Panc1 (cell line): ENCODE data around the gene NATD1. TPM values are rescaled to one million over a fixed set of nuclear protein-coding genes. Genes with fewer than 3 reads are reported as not detected.

Experiments
- ATAC-seq: fragments of 200-7000 bp; cut with Tn5 transposase; 2 replicates; pipeline ENCODE4 v1.9.1; 2020; ENCODE audit warnings: mild to moderate bottlenecking, moderate library complexity
- BruUV-seq: library from RNA; stranded (reverse); fragments of 400-500 nt; replicated peaks from 2 replicates; lab custom pipeline; 2021; lab: Mats Ljungman, UMichigan
- CTCF ChIA-PET: fragments of 300-600 bp; sonication (Branson Sonifier 250); formaldehyde crosslinking; loops from one replicate; lab custom pipeline; 2022; ENCODE audit warnings: antibody characterized with exemption; lab: Charles Lee
- POLR2A ChIA-PET: fragments of 300-600 bp; sonication (Branson Sonifier 250); formaldehyde crosslinking; loops from one replicate; lab custom pipeline; 2022; ENCODE audit warnings: antibody characterized with exemption; lab: Charles Lee
- DNase-seq: peaks from one replicate; pipeline ENCODE4 v3.0.0-alpha.2; 2010; ENCODE audit warnings: low read depth, low spot score
- H3K27ac ChIP-seq: 2 replicates; pipeline ENCODE4 v1.5.1; 2011; ENCODE audit warnings: mild to moderate bottlenecking, low read length, inconsistent platforms
- H3K27me3 ChIP-seq: fragments of 200-500 bp; sonication (Bioruptor generic); 2 replicates; pipeline ENCODE4 v1.6.0; 2014; ENCODE audit warnings: low read length, inconsistent platforms; ENCODE audit not compliant: control insufficient read depth, insufficient read depth
- H3K36me3 ChIP-seq: fragments of 200-500 bp; sonication (Bioruptor generic); 2 replicates; pipeline ENCODE4 v1.5.1; 2014; ENCODE audit warnings: inconsistent platforms, mild to moderate bottlenecking, low read length, moderate library complexity; ENCODE audit not compliant: control insufficient read depth, insufficient read depth
- H3K4me1 ChIP-seq: 2 replicates; pipeline ENCODE4 v1.5.1; 2011; ENCODE audit warnings: inconsistent platforms, mild to moderate bottlenecking, low read length, moderate library complexity; ENCODE audit not compliant: control insufficient read depth, insufficient read depth
- H3K4me3 ChIP-seq, 2 experiments: 2 replicates each; pipeline ENCODE4 v1.5.1; 2011 to 2012; ENCODE audit warnings: low read depth in 2 of 2, low read length in 2 of 2, mild to moderate bottlenecking in 2 of 2, inconsistent platforms in 1 of 2, moderate library complexity in 1 of 2
- H3K9me3 ChIP-seq: fragments of 200-500 bp; sonication (Bioruptor generic); 2 replicates; pipeline ENCODE4 v1.5.1; 2014; ENCODE audit warnings: low read depth, mild to moderate bottlenecking, inconsistent platforms, low read length, moderate library complexity; ENCODE audit not compliant: control insufficient read depth, insufficient read depth
- CTCF ChIP-seq: fragments of 450-650 bp; IDR thresholded peaks from 2 replicates; pipeline ENCODE4 v1.5.1; 2017; ENCODE audit warnings: mild to moderate bottlenecking
- POLR2AphosphoS5 ChIP-seq: IDR thresholded peaks from 2 replicates; pipeline ENCODE4 v1.6.1; 2012; ENCODE audit warnings: mild to moderate bottlenecking, low read depth, low read length, moderate library complexity
- REST ChIP-seq, 2 experiments: IDR thresholded peaks; 2 replicates each; pipeline ENCODE4 v1.6.1; 2011 to 2012; ENCODE audit warnings: low read depth in 2 of 2, control low read depth in 1 of 2, low read length in 1 of 2, mild to moderate bottlenecking in 1 of 2, moderate library complexity in 1 of 2; ENCODE audit not compliant: insufficient read depth in 1 of 2
- SIN3A ChIP-seq: IDR thresholded peaks from 2 replicates; pipeline ENCODE4 v1.6.1; 2012; ENCODE audit warnings: low read depth, mild to moderate bottlenecking, low read length, moderate library complexity, borderline replicate concordance; ENCODE audit not compliant: insufficient read depth
- TCF7L2 ChIP-seq: IDR thresholded peaks from 2 replicates; pipeline ENCODE4 v1.6.1; 2011; ENCODE audit warnings: mild to moderate bottlenecking, low read depth, low read length, inconsistent platforms
- in situ Hi-C: cut with HindIII; loops from 2 replicates; pipeline ENCODE4 v1.10.0; 2016; ENCODE audit warnings: low sequenced_read_pairs, low pct_unique_long_range_greater_than_20kb
- intact Hi-C: fragments of 100-400 bp; cut with micrococcal nuclease; formaldehyde crosslinking; loops from one replicate; pipeline ENCODE4 v1.10.0; 2022; ENCODE audit not compliant: unreplicated experiment
- total RNA-seq: library from RNA; stranded (reverse); gene quantifications from one replicate; pipeline ENCODE4 v1.2.1, GENCODE V29; 2021; ENCODE audit not compliant: unreplicated experiment

The NATD1 gene
- total RNA-seq, 1 experiment from 2014 or later: 2.8 TPM

DNA sequence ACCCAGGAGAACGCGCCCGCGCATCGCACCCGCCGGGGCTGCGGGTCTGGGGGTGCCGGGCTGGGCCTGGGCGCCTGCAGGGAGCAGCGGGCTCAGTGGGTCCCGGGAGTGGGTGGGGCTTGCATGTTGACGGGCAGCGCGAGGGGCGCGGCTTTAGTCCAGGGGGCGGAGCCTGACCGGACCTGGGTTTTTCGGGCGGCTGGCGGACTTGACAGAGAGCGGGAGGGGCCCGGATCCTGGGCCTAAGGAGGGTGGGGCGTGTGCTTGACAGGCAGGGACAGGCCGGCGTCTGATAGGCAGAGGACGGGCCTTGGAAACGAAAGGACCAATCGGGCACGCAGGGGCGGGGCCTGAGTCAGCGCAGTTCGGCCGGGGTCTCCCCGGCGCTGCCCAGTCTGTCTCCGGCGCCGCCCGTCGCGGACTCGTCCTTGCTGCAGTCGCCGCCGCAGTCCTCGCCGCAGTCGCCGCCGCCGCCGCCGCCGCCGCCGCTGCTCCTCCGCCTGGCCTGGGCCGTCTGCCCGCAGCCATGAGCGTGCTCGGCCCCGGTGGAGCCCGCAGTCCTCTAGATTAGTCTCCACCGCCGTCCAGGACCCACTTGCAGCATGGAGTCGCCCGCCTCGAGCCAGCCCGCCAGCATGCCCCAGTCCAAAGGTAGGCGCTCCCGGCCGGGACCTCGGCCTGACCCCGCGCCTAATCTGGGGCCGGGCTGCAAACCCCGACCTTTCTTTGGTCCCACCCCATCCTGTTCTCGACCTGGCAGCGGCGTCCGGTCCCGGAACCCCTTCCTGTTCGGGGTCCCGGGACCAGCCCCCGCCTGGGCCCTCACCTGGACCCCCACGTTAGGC lies 31.3 kb upstream of the NATD1 start, which contains the start of gene MAP2K3:
TSS of gene MAP2K3 (plus strand) at position 393 of the 845 bp plus-strand sequence. CDS start at position 603, 210 bp downstream.
- Histone ChIP-seq H3K4me3 (peak within 1 kb of the TSS; percentile 65 to 75), H3K36me3 (peaks cover 2% of the 10 kb centered on the region; the same call in 1 of the 2 replicates), H3K4me1 (peaks cover 37% of the 10 kb centered on the region), H3K27ac (peak within 1 kb of the TSS; percentile 90), H3K27me3 (no peaks in the 10 kb centered on the region), H3K9me3 (no peaks in the 10 kb centered on the region)
- POLR2A ChIA-PET: interaction anchor here (0.6 kb wide), 1 partner anchor 29 kb away, joined by 3 read pairs; no protein-coding TSS in a partner anchor
- DNase-seq (peak; percentile 85), ATAC-seq (peak; percentile 83)
- CTCF ChIA-PET: interaction anchor here (0.7 kb wide), 1 partner anchor 165 kb away, joined by 6 read pairs; no protein-coding TSS in a partner anchor
- in situ Hi-C loops: no loop called here
- TF ChIP-seq POLR2AphosphoS5: no peak
- no peak for TF ChIP-seq REST (IDR thresholded peaks at IDR 0.05; ENCODE audit: insufficient read depth in 1 of 2, low read depth in 2 of 2, low read length in 1 of 2)
- no peak for TF ChIP-seq TCF7L2
- TF ChIP-seq SIN3A: peak; percentile 83; the same call in 1 of the 2 replicates
- BruUV-seq: no TSS peak
- intact Hi-C loops: loop anchor here (10.0 kb wide), 1 partner anchor 160 kb away; the partner anchor contains the start of gene DHRS7B

- Histone ChIP-seq H3K4me3 (peak overlapping the region; percentile 61 to 75), H3K36me3 (peaks cover 2% of the 10 kb centered on the region; the same call in 1 of the 2 replicates), H3K27me3 (no peaks in the 10 kb centered on the region), H3K27ac (0 out of 2 replicates have a peak overlapping the region, but pooled peaks have one; percentile 39), H3K9me3 (no peaks in the 10 kb centered on the region), H3K4me1 (peaks cover 29% of the 10 kb centered on the region)
- ChIA-PET CTCF (no interaction called here), POLR2A (interaction anchor here (0.6 kb wide), 1 partner anchor 30 kb away, joined by 3 read pairs; no protein-coding TSS in a partner anchor)
- no peak for TF ChIP-seq CTCF
- TF ChIP-seq REST (IDR thresholded peaks at IDR 0.05; ENCODE audit: insufficient read depth in 1 of 2, low read depth in 2 of 2, low read length in 1 of 2): no peak
- TF ChIP-seq POLR2AphosphoS5: no peak
- no peak for TF ChIP-seq TCF7L2
- no peak for TF ChIP-seq SIN3A
- in situ Hi-C loops: no loop called here
- intact Hi-C loops: loop anchor here (10.0 kb wide), 1 partner anchor 159 kb away; the partner anchor contains the start of gene DHRS7B
- ATAC-seq (peak; percentile 11), DNase-seq (no peak)
- no TSS peak for BruUV-seq
Measured at GRCh38 chr17:21283482-21284318, 30.5 kb upstream of the NATD1 start.
